Skeletal muscle satellite cell (primary cell): ENCODE measurements around the gene GTPBP3. TPM values are rescaled to one million over a fixed set of nuclear protein-coding genes. Genes with fewer than 3 reads are reported as not detected.
"Not testable (repeated sequence)": the region's sequence is repeated elsewhere in the genome, so short reads cannot be mapped to it uniquely, and the experiment has no call there.

Source experiments
- H3K27me3 ChIP-seq: 2 replicates; pipeline ENCODE4 v1.7.0; 2013; ENCODE audit warnings: low read length; ENCODE audit not compliant: control insufficient read depth, insufficient read depth
- H3K36me3 ChIP-seq: 2 replicates; pipeline ENCODE4 v1.7.0; 2013; ENCODE audit warnings: mild to moderate bottlenecking, control low read depth, low read length; ENCODE audit not compliant: insufficient read depth
- H3K4me1 ChIP-seq: 2 replicates; pipeline ENCODE4 v1.7.0; 2013; ENCODE audit warnings: low read length; ENCODE audit not compliant: control insufficient read depth, insufficient read depth
- H3K4me2 ChIP-seq: 2 replicates; pipeline ENCODE4 v1.7.0; 2013; ENCODE audit warnings: mild to moderate bottlenecking, low read length
- H3K4me3 ChIP-seq: 2 replicates; pipeline ENCODE4 v1.7.0; 2013; ENCODE audit warnings: low read length
- H3K9ac ChIP-seq: 2 replicates; pipeline ENCODE4 v1.7.0; 2013; ENCODE audit warnings: mild to moderate bottlenecking, low read depth, low read length, moderate library complexity
- H3K9me3 ChIP-seq: replicated peaks from 2 replicates; pipeline ENCODE4 v1.7.0; 2013; ENCODE audit warnings: mild to moderate bottlenecking, control low read depth, low read length
- total RNA-seq: library from RNA; depleted of rRNA; stranded (reverse); fragments of >200 nt; gene quantifications from 2 replicates; pipeline ENCODE4 v1.2.3, GENCODE V29; 2012; rRNA removed

The GTPBP3 gene, protein sequence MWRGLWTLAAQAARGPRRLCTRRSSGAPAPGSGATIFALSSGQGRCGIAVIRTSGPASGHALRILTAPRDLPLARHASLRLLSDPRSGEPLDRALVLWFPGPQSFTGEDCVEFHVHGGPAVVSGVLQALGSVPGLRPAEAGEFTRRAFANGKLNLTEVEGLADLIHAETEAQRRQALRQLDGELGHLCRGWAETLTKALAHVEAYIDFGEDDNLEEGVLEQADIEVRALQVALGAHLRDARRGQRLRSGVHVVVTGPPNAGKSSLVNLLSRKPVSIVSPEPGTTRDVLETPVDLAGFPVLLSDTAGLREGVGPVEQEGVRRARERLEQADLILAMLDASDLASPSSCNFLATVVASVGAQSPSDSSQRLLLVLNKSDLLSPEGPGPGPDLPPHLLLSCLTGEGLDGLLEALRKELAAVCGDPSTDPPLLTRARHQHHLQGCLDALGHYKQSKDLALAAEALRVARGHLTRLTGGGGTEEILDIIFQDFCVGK
- total RNA-seq, result 13.8 and 15.2 TPM in 2 replicates

DNA sequence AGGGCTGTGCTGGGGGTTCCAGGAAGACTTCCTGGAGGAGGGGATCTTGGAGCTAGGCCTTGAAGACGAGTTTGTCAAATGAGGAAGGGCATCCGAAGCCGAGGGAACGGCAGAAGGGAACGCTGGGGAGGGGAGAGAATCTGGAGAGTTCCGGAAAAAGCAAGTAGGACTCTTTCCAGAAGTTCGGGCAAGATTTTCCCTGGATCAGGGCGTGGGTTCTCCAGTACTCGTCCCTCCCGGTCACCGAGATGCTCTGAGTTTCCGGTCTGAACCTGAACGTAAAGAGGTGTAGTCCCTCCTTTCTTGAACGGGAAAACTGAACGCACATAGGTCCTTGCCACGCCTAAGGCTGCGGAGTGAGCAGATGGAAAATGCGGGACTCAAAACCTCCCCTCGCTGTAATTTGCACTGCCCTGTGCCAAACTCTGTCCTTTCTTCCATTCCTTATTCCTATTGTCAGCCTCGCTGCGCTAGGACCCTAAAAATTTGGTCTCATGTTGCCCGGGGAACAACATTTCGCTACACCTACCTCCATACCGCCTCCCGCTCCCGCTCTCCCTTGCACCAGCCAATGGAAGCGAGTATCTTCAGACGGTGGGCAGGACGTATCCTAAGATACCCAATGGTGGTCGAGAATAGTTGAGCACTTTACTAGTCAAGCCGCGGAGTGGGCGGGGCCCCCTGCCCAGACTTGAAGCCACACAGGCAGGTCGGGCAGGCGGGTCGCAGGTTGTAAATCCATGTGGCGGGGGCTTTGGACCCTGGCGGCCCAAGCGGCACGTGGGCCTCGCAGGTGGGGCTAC is at the start of gene GTPBP3:
Gene GTPBP3 (plus strand): TSS at position 682 of the 803 bp plus-strand sequence. CDS start 59 bp downstream, at position 741.
- H3K4me1 ChIP-seq, result peaks cover 19% of the 10 kb centered on the region

DNA sequence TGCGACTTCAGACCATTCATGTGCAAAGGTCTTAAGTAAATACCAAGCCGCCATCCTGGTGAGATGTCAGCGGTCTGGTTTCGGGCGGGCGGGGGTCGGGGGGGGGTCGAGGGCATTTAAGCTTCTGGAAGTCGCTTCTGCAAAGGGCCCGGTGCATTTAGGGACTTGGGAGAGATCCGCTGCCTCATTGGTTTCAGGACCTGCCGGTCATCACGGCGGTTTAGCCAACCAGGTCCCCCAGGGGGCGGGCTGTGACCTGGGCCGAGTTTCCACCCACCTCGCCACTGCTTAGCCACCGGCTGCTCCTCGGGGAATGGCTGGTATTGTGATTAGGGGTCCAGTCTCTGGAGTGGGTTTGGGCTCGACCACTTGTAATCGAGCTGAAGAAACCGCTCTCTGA is 47.9 kb upstream of the GTPBP3 start:
- Histone ChIP-seq H3K36me3 (no peaks in the 10 kb centered on the region), H3K9me3 (no peaks in the 10 kb centered on the region), H3K4me2 (no peak overlapping the region), H3K4me1 (no peaks in the 10 kb centered on the region), H3K4me3 (no peak overlapping the region), H3K27me3 (no peaks in the 10 kb centered on the region), H3K9ac (no peak overlapping the region)

More for the DNA sequence above, at the start of gene GTPBP3:
- Histone ChIP-seq H3K4me2 (peak within 1 kb of the TSS; percentile 94), H3K27me3 (no peaks in the 10 kb centered on the region), H3K4me3 (peak within 1 kb of the TSS; percentile 85), H3K9ac (peak within 1 kb of the TSS; percentile 85), H3K36me3 (peaks cover 9% of the 10 kb centered on the region), H3K9me3 (no peaks in the 10 kb centered on the region)

DNA sequence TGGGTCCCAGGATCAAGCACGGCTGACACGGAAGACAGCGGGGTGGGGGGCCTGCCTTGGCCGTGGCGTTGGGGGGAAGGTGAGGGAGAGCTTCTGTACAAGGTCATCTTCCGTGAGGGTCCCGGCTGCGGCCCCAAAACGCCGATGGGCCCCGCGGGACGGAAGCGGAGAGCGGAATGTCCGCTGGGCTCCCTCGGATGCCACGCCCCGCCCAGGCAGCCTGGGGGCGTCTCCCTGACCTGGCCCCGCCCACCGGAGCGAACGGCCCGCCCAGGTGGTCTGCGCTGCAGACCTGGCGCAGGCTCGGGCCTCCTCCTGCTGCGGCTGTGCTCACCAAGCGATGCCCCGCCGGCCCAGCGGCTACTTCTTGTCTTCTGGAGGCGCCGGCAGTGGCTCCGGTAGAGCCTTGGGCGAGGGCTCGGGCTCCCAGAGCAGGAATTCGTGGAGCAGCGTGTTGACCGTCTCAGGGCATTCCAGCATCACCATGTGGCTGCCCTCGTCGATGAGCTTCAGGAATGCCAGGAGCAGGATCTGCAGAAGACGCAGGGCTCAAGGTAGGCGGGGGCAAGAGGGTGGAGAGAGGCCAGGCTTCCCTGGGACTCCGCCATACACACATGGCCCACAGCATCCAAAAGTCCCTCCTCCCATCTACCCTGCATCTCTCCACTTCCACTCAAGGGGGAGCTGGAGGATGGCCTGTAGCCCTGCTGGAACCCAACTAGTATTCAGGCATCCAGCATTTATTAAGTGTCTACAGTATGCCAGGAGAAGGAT is 44.9 kb upstream of the GTPBP3 start:
- H3K9me3 ChIP-seq, result no peaks in the 10 kb centered on the region
- no peaks in the 10 kb centered on the region for H3K36me3 ChIP-seq
- peak overlapping the region; percentile 51 for H3K9ac ChIP-seq
- H3K4me2 ChIP-seq, result peak overlapping the region; percentile 84
- peak overlapping the region; percentile 68 for H3K4me3 ChIP-seq
- no peaks in the 10 kb centered on the region for H3K27me3 ChIP-seq
- H3K4me1 ChIP-seq, result peaks cover 6% of the 10 kb centered on the region

DNA sequence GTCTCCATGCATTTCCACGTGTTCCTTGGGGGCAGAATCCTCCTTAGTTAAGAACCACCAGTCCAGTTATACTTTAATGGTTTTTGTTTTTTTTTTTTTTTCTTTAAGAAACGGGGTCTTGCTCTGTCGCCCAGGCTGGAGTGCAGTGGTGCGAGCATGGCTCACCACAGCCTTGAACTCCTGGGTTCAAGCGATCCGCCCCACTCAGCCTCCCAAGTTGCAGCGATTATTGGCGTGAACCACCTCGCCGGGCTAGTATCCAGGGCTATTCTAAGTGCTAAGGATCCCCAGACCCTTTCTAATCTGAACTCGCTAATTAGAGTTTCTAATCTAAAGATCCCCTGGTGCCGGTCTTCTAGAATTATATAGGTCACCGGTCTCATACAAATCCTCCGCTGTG is 43.7 kb upstream of the GTPBP3 start:
- Histone ChIP-seq H3K27me3 (no peaks in the 10 kb centered on the region), H3K9ac (no peak overlapping the region)

DNA sequence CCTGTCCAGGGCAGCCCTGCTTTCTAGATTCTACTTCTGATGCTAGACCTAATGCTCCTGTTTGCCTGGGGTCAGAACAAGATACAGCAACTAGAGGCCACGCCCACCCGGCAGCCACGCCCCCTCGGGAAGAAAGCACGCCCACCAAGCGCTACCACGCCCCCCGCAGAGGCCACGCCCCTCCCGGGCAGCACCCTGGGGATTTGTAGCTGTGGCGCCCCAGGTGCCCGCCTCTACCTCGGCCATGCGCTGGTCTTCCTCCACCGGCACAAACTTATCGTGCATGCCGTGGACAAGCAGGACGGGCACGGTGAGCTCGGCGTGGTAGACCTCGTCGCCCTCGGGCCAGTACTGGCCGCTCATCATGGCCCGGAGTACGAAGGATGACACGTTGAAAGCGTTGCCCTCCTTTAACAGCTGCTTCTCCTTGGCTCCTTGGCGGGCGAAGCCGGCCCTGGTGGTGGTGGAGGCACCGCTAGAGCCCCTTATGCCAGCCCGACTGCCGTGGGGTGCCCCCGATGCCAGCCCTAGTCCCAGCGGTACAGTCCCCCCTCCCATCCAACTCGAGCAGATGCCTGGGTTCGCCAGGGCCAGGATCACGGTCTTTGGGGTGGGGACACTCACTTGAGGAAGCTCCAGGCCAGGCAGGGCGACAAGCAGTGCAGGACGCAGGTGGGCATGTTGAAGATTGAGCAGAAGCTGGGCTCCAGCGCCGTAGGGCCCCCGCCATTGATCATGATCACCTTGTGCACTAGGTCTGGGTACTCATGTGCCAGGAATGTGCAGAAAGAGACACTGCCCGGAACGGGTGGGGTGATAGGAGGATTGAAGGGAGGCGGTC is 43.1 kb upstream of the GTPBP3 start:
- Histone ChIP-seq H3K27me3 (no peaks in the 10 kb centered on the region), H3K9ac (no peak overlapping the region), H3K36me3 (no peaks in the 10 kb centered on the region), H3K4me1 (peaks cover 6% of the 10 kb centered on the region), H3K9me3 (no peaks in the 10 kb centered on the region), H3K4me2 (no peak overlapping the region), H3K4me3 (no peak overlapping the region)

More for the DNA sequence above, 43.7 kb upstream of the GTPBP3 start:
- H3K4me1 ChIP-seq, result peaks cover 6% of the 10 kb centered on the region
- H3K36me3 ChIP-seq, result no peaks in the 10 kb centered on the region
- H3K4me3 ChIP-seq, result no peak overlapping the region
- H3K9me3 ChIP-seq, result no peaks in the 10 kb centered on the region
- H3K4me2 ChIP-seq, result no peak overlapping the region

DNA sequence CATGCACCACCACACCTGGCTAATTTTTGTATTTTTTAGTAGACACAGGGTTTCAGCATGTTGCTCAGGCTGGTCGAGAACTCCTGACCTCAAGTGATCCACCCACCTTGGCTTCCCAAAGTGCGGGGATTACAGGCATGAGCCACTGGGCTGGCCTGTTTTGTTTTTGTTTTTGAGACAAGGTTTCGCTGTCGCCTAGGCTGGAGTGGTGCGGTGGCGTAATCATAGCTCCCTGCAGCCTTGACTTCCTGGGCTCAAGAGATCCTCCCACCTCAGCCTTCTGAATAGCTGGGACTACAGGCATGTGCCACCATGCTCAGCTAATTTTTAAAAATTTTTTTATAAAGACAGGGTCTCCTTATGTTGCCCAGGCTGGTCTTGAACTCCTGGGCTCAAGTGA is 41.8 kb upstream of the GTPBP3 start:
- H3K4me1 ChIP-seq, H3K4me3 ChIP-seq: not testable (repeated sequence)

DNA sequence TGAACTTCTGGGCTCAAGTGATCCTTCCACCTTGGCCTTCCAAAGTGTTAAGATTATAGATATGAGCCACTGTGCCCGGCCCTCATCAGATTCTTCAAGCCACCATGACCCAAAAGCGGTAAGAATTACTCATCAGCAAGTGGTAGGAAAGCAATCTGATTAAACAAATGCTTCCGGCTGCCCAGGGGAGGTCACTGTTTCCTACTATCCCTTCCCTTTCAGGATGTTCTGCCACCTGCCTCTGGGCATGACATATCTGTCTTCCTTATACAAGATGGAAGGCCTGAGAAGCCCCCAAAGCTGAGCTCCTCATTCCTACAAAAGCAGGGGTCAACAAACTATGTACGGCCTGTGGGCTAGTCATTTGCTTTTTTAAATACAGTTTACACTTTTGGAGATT is 41.1 kb upstream of the GTPBP3 start:
- no peak overlapping the region for H3K4me3 ChIP-seq
- no peak overlapping the region for H3K4me2 ChIP-seq
- H3K4me1 ChIP-seq, result peaks cover 6% of the 10 kb centered on the region
- no peak overlapping the region for H3K9ac ChIP-seq
- no peaks in the 10 kb centered on the region for H3K36me3 ChIP-seq
- no peaks in the 10 kb centered on the region for H3K27me3 ChIP-seq
- H3K9me3 ChIP-seq, result no peaks in the 10 kb centered on the region

More for the DNA sequence above, 41.8 kb upstream of the GTPBP3 start:
- not testable (repeated sequence) for H3K27me3 ChIP-seq, H3K9me3 ChIP-seq, H3K4me2 ChIP-seq, H3K9ac ChIP-seq, H3K36me3 ChIP-seq

DNA sequence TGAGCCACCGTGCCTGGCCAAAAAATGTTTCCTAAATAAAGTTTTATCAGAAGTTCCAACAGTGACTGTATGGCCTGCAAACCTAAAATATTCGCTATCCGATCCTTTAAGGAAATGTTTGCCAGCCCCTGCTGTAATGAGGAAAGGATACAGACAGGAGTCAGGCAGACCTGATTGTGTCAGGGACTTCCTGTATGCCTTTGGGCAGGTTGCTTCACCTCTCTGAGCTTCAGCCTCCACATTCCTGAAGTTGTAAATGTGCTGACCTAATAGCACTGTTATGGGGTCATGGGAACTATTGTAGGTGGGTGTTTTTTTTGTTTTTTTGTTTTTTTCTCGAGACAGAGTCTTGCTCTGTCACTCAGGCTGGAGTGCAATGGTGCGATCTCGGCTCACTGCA is 40.4 kb upstream of the GTPBP3 start:
- Histone ChIP-seq H3K27me3 (no peaks in the 10 kb centered on the region), H3K9ac (no peak overlapping the region), H3K9me3 (no peaks in the 10 kb centered on the region), H3K4me3 (no peak overlapping the region), H3K4me1 (peaks cover 6% of the 10 kb centered on the region), H3K36me3 (no peaks in the 10 kb centered on the region), H3K4me2 (no peak overlapping the region)

DNA sequence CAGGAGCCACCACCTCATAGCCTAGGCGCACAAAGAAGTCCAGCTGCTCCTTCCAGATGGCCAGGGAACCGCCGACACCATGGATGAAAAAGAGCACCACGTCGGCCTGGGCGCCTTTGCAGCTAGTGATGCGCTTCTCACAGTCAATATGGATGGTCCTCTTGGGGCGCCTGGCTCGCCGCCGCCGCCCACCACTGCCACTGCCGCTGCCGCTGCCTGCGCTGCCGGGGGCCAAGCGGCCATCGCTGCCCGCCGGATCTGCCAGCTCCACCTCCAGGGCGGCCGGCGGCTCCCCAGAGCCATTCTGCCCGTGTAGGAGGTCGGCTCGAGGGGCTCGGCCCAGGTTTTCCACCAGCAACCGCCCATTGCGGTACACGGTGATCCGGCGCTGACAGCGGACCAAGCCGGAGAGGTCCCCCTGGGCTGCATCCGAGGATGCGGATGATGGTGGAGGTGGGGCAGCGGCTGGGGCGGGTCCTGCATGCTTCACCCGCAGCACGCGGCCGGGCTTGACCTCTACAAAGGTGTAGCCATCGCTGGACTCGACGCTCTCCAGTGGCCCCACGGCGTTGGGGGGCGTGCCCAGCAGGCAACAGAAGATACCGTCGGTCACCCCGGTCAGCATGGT is 36.2 kb upstream of the GTPBP3 start:
- Histone ChIP-seq H3K27me3 (no peaks in the 10 kb centered on the region), H3K36me3 (no peaks in the 10 kb centered on the region), H3K4me3 (no peak overlapping the region), H3K9me3 (no peaks in the 10 kb centered on the region), H3K4me2 (no peak overlapping the region), H3K4me1 (peaks cover 31% of the 10 kb centered on the region), H3K9ac (no peak overlapping the region)

DNA sequence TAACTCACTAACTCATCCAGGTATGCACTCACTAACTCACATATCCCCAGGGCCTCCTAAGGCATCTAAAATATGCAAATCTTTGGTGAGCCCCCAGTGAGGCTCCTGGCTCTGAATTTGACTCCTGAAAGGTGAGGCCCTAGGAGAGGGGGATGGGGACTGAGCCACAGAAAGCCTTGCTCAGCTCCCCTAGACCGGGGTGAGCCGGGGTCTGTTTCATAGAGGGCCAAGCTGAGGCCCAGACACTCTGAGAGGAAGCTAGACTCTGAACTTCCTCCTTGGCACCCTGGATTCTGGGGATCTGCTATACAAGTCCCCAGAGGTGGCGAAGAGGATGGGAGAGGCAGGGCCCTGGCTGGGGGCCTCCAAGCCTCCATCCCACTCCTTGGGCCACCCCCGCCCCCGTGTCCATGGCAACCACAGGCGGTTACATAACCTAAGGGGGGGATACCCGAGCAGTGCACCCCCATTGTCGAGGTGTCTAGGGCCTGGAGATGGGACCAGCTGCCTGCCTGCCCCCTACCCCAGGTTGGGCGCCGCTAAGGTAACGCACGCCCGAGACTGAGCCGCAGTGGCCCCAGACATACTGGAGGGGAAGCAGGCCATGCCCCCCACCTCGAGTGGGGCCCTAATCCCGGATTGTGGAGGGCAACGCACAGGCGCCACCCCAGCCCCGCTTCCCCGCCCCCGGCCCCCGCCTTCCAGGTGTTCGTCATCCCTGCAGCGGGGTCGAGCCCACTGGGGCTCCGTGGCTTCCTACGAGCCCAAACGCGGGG is 34.8 kb upstream of the GTPBP3 start:
- Histone ChIP-seq H3K27me3 (no peaks in the 10 kb centered on the region), H3K36me3 (no peaks in the 10 kb centered on the region), H3K9me3 (no peaks in the 10 kb centered on the region), H3K4me1 (peaks cover 35% of the 10 kb centered on the region), H3K4me2 (peak overlapping the region; percentile 96), H3K4me3 (peak overlapping the region; percentile 81), H3K9ac (peak overlapping the region; percentile 71)
